GM21423 (cell line): ENCODE data around the gene PPFIA2.
"Not testable (repeated sequence)": the region's sequence is repeated elsewhere in the genome, so short reads cannot be mapped to it uniquely, and the experiment has no call there.

Experiments
- ATAC-seq: cut with Tn5 transposase; IDR thresholded peaks from one replicate; pipeline ENCODE4 v1.9.1; 2021; ENCODE audit warnings: mild to moderate bottlenecking, moderate library complexity; ENCODE audit not compliant: unreplicated experiment

Gene PPFIA2

GRCh38 chr12:81670759-81671158 lies 88.4 kb downstream of the PPFIA2 start:
- no peak for ATAC-seq

DNA sequence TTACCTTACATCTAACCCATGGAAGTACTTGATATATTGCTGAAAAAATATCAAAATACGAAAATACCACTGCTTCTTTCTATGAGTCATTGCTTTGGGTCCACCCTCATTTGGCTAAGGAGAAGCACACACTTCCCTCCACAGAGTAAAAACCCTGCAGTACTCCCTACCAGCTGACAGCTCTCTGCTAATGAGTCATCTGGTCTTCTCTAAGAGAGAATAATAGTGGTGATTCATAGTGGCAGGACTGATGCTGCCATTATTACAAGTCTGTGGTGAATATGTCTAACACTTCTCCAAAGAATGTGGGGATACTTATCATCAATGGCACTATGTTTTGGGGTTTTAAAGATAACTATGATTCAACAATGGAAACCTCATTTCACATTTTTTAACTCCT lies 90.7 kb downstream of the PPFIA2 start:
- ATAC-seq = peak; percentile 87

GRCh38 chr12:81659310-81659709 lies 99.8 kb downstream of the PPFIA2 start:
- not testable (repeated sequence) for ATAC-seq

DNA sequence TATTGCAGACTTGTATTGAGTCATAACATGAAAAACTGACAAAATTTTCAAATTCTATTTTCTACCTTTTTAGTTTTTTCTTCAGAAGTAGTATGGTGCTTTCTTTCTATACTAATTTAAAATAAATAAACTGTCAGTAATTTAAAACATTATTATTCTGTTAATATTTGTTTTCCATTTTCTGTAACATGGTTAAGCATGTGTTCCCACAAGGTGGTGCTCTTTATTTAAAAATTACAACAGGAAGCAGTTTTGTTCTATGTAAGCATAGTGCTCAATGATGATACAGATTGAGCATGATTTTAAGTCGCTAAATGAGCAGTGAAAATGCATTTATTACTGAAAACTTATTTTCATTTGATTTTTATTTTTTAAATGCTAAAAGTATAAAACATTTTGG lies 114.6 kb downstream of the PPFIA2 start:
- no peak for ATAC-seq

DNA sequence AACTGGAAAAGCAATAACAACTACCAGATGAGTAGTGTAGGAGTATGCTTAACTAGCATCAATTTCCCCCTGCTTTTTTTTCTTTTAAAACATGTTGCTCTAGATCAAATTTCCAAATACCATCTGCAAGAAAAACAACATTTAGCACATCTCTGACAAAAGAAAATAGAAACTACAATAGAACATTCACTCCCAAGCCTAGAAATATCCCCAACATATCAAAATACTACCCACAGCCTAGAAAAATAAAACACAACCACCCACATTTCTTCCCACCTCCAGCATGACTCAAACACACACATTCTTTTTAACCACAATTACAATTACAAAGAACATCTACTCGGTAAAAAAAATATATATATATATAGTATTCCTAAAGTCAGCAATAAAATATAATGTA lies 120.0 kb downstream of the PPFIA2 start:
- ATAC-seq = no peak

- ATAC-seq = no peak
Measured at GRCh38 chr12:81633127-81633526, 126.0 kb downstream of the PPFIA2 start.

DNA sequence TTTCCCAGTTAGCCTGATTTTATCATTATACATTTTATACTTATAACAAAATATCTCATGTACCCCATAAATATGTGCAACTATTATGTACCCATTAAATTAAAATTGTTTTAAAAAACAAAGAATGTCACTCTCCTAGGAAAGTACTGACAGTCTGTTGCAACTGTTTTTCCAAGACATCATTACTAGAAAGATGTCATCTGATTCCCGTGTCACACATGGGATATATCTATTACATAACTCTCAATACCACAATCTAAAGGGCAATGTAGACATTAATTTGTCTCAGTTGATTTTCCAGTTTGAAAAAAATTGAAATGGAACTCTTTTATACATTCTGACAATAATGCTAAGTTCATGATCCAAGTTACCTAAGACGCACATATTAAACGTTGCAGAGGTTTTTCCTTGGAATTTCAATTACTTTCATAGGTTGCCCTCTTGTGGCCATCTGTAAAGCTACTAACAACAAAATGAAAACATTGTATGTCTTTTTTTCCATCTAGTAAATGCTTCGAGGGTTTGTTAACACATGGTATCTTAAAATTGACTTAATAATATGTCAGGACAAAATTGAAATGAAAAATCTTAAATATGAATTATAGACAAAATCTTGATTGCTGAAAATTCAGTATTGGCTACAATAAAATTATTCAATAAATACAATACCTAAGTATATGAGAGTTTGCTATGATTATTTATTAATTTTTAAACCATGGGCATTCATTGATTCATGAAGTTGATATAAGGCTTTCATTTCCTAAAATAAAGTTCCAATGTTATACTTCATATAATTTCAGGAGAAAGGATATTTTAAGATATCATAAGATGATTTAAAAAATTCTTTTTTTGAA lies 131.6 kb downstream of the PPFIA2 start:
- ATAC-seq = no peak

GRCh38 chr12:81626406-81626805 lies 132.7 kb downstream of the PPFIA2 start:
- no peak for ATAC-seq

DNA sequence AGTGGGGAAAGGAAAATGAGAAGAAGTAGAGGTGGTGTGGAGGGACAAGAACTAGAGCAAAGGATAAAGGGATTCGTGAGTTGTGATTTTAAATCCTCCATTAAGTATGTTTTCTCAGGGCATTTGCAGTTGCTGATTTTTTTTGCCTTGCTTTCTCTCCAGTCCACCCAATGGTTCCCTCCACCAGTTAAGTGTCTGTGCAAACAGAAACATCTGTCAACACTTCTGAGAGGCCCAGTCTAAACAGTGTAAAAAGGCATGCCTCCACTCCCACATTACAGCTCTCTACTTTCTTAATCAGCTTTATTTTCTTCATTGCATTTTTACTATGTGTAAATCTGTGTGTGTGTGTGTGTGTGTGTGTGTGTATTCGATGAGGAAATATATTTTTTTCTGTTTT lies 141.2 kb downstream of the PPFIA2 start:
- ATAC-seq = no peak

DNA sequence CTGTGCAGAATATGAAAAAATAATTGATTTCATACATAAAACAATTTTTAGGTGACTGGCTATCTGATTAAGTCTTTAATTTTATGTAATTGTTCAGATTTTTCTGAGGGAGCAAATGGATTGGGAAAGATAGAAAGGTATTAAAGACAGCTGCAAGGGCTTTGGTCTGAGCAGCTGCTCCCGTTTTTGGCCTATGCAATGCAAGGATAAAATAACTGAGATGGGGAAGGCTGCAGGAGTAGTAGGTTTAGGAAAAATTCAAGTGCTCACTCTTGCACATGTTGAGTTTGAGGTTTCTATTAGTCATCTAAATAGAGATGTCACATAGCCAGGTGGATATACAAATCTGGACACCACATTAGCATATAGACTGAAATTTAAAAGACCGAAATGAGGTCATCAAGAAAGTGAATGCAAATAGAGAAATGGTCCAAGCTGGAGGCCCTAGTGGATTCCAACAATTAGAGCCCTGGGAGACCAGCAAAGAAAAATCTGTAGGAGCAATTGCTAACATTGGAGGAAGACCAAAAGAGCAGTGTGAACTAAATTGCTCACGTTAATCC lies 144.0 kb downstream of the PPFIA2 start:
- ATAC-seq = no peak

GRCh38 chr12:81610955-81611889 lies 147.9 kb downstream of the PPFIA2 start:
- ATAC-seq = no peak

GRCh38 chr12:81597928-81598604 lies 161.1 kb downstream of the PPFIA2 start:
- peak; percentile 85 for ATAC-seq

- ATAC-seq = no peak
Measured at GRCh38 chr12:81596558-81596957, 162.6 kb downstream of the PPFIA2 start.

GRCh38 chr12:81591256-81591655 lies 167.9 kb downstream of the PPFIA2 start:
- no peak for ATAC-seq

- not testable (repeated sequence) for ATAC-seq
Measured at GRCh38 chr12:81590703-81591102, 168.4 kb downstream of the PPFIA2 start.

DNA sequence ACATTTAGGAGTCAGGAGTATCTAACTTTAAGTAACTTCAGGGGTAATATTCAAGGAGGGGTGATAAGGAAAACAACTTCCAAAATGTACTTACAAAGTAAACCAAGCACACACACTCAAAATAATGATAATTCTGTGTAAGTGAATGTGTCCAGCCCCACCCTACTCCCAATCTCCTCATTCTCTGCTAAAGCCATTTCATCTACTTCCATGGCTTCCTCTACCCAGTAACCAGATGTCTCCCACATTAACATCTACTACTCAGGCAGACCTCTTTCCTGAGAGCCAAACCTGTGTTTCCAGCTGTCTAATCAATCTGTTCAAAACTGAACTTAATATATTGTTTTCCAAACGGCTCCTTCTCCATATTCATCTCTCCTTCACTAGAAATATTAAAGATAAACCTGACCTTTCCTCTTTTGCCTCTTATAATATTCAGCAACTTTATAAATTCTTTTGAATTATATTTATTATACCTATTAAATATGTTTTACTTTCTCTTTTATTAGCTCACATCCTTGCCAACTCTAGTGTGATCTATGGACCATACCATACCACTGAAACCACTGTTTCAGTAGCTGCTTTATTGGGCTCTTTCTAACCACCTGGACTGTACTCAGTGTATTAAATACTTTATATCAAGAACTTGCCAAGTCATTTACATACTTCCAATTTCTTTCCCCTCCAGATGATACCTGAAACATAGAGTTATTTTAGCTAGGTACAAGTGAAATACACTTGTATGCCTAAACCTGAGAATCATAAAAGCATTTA lies 170.7 kb downstream of the PPFIA2 start:
- no peak for ATAC-seq

DNA sequence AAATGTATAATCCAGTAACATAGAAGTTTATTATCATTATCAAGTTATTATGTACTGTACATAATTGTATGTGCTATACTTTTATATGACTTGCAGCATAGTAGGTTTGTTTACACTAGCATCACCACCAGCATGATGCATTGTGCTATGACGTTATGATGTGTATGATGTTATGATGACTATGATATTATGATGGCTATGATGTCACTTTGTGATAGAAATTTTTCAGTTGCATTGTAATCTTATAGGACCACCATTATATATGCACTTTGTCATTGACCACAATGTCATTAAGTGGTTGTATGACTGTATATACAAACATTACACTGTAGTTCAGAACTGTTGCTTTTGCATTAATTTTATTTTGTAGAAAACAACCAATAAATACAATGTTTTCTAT lies 173.4 kb downstream of the PPFIA2 start:
- ATAC-seq = no peak

DNA sequence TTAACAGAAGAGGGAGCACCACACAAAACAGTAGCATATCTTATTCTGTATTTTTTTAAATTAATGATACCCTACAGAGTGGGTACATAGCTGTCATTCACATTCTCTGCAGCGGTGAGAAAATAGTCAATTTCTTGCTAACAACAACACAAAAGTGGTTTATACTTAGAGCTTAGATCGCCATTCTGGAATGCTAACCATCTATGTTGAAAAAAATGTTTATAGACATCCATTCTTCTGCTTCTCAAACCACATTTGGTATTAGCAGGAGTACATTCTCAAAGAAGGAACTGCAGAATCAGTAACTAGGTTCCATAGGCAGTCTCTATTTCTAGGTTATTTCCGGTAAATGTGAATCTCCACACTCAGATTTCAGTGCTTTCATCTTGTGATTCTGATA lies 185.9 kb downstream of the PPFIA2 start:
- ATAC-seq = no peak

GRCh38 chr12:81572411-81572810 lies 186.7 kb downstream of the PPFIA2 start:
- no peak for ATAC-seq

GRCh38 chr12:81570234-81570633 lies 188.9 kb downstream of the PPFIA2 start:
- ATAC-seq = no peak
